CD4-positive, alpha-beta T cell treated with Interleukin-4 for 4 hours (primary cell): ENCODE results near the gene CEP70.

ENCODE experiments used
- DNase-seq: peaks from one replicate; pipeline ENCODE4 v3.0.0-alpha.2; 2020

CEP70 gene

DNA sequence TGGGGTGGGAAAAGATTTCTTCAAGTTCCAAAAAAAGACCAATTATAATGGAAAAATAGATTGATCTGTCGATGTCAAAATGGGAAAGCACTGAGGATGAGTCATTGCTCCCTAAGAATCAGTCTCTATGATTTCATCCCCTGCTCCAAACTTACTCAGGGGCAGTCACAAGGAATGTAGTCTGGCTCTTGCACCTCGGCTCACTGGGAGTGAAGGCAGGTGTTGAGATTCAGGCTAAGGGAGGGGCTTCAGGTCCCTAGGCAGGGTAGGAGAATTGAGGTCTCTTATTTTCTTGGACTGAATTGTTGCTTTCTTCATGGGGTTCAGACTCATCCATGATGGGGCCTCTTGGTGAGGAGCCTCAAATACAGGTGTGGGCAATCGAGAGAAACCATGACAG, 145.4 kb downstream of the CEP70 start:
- DNase-seq = no peak

DNA sequence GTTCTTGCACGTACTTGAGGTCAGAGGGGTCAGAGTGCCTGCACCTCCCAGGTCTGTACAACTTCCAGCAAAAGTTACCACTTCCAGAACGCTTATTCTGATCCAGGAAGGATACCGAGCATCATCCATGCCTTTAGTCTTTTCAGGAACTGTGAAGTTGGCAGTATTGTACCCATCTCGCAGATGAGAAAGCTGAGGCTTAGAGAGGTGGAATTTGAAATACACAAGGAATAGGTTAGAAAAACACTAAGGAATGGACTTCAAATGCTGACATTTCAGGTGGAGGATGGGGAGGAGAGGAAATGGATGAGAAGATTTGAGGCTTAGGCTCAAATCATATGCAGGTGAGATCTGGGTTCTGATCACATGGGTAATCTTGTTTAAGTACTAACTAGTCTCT, 148.4 kb downstream of the CEP70 start:
- DNase-seq = no peak

DNA sequence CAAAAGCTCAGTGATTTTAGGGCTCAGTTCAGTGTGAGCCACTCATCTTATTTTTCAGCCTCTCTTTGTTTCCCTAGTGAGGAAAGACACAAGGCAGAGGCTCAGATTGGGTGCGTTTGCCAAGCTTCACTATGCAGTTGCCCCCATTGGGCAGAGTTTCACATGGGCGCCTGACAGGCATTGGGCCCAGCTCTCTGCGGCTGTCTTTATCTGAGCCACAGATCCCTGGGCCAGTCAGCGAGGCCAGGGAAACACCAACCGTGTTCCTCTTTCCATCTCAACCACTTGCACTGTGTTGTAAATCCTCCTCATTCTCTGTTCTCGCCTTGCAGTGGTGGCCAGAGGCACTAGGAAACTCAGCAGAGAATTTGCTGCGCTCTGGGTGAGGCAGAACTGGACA, 148.8 kb downstream of the CEP70 start:
- no peak for DNase-seq
